PFSK-1 (cell line): ENCODE data around the gene DNAJC30.

Source experiments
- FOXP2 ChIP-seq: optimal IDR thresholded peaks from 2 replicates; pipeline ENCODE3; 2011; ENCODE audit warnings: borderline replicate concordance, control low read depth, inconsistent platforms; ENCODE audit not compliant: insufficient read depth; ENCODE audit errors: extremely low read length, extremely low read depth
- POLR2AphosphoS5 ChIP-seq: IDR thresholded peaks from 2 replicates; pipeline ENCODE4 v1.6.1; 2012; ENCODE audit warnings: low read depth, mild to moderate bottlenecking, control low read depth, low read length, moderate library complexity
- SIN3A ChIP-seq: IDR thresholded peaks from 2 replicates; pipeline ENCODE4 v1.6.1; 2012; ENCODE audit warnings: mild to moderate bottlenecking, low read length, moderate library complexity, borderline replicate concordance; ENCODE audit not compliant: insufficient read depth
- TAF1 ChIP-seq: IDR thresholded peaks from 2 replicates; pipeline ENCODE4 v1.6.1; 2012; ENCODE audit warnings: low read length, control low read depth, borderline replicate concordance; ENCODE audit not compliant: insufficient read depth
- TF ChIP-seq, protein P1 (sequence below), 2 experiments: IDR thresholded peaks; 2 replicates each; pipeline versions ENCODE4 v1.6.1 to v1.8.0; 2011 to 2012; ENCODE audit warnings: low read depth in 2 of 2, low read length in 2 of 2, control low read depth in 1 of 2, inconsistent platforms in 1 of 2, mild to moderate bottlenecking in 1 of 2, moderate library complexity in 1 of 2; ENCODE audit not compliant: insufficient read depth in 1 of 2

The DNAJC30 gene

DNA sequence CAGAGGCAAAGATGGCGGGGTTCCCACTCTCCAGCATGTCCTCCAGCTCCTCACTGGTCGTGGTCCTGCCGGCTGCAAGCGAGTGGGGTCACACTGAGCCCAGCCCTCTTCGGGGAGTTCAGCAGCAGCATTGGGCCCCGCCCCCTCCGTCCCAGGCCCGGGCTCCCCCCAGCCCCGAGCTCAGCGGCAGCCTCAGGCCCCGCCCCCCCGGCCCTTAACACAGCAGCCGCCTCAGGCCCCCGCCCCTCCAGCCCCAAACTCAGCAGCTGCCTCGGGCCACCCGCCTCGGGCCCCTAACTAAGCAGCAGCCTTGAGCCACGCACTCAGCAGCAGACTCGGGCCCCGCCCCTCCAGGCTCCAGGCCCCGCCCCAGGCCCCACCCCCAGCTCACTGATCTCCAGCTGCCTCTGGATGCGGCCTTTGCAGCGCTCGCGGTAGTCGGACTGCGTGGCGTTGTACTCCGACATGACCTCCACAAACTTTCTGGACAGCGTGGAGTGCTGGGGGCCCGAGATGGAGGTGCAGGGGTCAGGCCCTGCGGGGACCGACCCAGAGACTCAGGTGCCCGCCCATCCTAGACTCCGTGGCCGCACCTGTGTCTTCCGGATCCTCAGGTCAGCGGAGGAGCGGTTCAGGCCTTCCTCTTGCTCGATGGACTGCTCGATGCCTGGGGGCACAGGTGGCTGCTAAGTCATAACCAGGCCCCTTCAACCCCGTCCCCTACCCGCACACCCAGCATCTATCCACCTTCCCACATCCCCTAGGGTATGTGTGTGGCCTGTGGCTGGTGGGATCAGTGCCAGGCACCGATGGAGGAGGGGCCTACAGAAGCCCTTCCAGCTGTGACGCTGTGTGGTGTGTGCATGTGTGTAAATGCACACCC, 20.7 kb upstream of the DNAJC30 start:
- TF ChIP-seq TAF1 = no peak
- no peak for TF ChIP-seq FOXP2
- no peak for TF ChIP-seq POLR2AphosphoS5

- no peak for TF ChIP-seq SIN3A
- no peak for TF ChIP-seq FOXP2
- TF ChIP-seq TAF1 = no peak
- TF ChIP-seq POLR2AphosphoS5 = no peak
- TF ChIP-seq, protein P1, sequence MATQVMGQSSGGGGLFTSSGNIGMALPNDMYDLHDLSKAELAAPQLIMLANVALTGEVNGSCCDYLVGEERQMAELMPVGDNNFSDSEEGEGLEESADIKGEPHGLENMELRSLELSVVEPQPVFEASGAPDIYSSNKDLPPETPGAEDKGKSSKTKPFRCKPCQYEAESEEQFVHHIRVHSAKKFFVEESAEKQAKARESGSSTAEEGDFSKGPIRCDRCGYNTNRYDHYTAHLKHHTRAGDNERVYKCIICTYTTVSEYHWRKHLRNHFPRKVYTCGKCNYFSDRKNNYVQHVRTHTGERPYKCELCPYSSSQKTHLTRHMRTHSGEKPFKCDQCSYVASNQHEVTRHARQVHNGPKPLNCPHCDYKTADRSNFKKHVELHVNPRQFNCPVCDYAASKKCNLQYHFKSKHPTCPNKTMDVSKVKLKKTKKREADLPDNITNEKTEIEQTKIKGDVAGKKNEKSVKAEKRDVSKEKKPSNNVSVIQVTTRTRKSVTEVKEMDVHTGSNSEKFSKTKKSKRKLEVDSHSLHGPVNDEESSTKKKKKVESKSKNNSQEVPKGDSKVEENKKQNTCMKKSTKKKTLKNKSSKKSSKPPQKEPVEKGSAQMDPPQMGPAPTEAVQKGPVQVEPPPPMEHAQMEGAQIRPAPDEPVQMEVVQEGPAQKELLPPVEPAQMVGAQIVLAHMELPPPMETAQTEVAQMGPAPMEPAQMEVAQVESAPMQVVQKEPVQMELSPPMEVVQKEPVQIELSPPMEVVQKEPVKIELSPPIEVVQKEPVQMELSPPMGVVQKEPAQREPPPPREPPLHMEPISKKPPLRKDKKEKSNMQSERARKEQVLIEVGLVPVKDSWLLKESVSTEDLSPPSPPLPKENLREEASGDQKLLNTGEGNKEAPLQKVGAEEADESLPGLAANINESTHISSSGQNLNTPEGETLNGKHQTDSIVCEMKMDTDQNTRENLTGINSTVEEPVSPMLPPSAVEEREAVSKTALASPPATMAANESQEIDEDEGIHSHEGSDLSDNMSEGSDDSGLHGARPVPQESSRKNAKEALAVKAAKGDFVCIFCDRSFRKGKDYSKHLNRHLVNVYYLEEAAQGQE (IDR thresholded peaks at IDR 0.05; ENCODE audit: insufficient read depth in 1 of 2, low read depth in 2 of 2, low read length in 2 of 2) = no peak
These were observed 20.0 kb upstream of the DNAJC30 start for GRCh38 chr7:73703225-73703624.

DNA sequence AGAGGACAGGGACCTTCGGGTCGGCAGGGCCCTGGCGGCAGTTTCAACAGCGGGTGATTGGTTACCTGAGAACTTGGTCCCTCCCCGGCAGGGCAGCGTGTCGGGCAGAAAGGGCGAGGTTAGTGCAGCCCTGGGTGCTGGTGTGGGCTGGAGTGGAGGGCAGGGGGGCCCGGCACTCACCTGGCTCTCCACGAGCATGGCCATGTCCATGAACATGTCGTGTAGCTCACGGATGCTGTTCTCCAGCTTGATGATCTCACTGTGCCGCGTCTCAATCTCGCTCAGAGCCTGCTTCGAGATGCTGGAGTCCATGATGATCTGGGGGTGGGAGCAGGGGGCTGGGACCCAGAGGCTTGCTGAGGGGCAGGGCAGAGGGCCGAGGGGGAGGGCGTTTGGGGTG, 19.4 kb upstream of the DNAJC30 start:
- TF ChIP-seq FOXP2 (no peak), TAF1 (no peak), SIN3A (no peak), POLR2AphosphoS5 (no peak)
- TF ChIP-seq, protein P1 (IDR thresholded peaks at IDR 0.05; ENCODE audit: insufficient read depth in 1 of 2, low read depth in 2 of 2, low read length in 2 of 2) = no peak

DNA sequence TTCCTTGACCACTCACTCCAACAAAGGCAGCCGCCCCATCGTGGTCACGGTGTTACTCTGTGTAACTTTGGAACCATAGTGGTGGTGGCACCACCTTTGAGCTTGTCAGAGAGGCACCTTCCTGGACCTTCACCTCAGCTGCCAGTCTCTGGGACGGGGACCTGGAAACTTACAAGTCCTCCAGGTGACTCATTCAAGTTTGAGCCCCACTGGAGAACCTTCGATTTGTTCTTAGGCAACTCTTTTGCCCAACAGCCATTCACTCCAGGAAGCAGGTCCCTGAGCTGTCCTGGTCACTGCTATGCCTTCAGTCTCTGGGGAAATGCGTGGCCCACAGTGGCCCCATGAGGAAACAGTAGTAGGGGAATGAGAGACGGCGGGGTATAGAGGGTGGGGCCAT, 19.0 kb upstream of the DNAJC30 start:
- TF ChIP-seq FOXP2 = no peak
- TF ChIP-seq, protein P1 (IDR thresholded peaks at IDR 0.05; ENCODE audit: insufficient read depth in 1 of 2, low read depth in 2 of 2, low read length in 2 of 2) = no peak
- no peak for TF ChIP-seq SIN3A
- TF ChIP-seq POLR2AphosphoS5 = no peak
- no peak for TF ChIP-seq TAF1

- peak; percentile 21 for TF ChIP-seq FOXP2
- TF ChIP-seq, protein P1 (IDR thresholded peaks at IDR 0.05; ENCODE audit: insufficient read depth in 1 of 2, low read depth in 2 of 2, low read length in 2 of 2) = no peak
These were observed 18.2 kb upstream of the DNAJC30 start for GRCh38 chr7:73701357-73701995.
